ENCODE measurements around the gene NACC2.

The NACC2 gene

DNA sequence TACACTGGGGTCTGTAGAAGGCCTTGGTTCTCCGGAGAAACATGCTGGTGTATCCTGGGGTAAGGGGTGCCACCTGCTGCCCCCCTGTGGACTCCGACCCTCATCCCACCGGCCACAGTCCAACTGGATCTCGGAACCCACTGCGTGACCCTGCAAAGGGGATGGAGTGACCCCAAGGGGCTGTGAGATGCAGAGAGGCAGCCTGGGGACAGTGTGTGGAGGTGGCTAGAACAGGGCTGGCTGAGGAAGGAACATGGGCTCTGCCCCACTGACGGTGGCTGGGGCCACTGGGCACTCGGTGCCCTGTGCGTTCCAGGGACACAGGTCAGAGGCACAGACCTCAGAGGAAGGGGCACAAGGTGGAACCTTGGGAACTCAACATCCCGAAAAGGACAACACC lies 2.3 kb downstream of the NACC2 start:
- DNase-seq (ENCODE audit: low spot score) = no peak

DNA sequence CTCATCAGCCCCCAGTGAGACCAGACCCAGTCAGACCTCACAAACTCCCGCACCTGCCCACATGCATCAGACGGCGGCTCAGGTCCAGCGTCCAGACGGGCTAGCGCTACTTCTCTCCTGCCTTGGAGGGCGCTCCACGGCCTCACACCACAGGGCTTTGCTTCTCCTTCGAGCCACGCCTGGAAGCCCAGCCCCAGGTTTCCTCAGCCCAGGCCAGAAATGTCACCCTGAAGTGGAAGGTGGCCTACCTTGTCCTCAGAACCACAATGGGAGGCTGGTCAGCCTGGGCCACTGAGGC lies 2.8 kb downstream of the NACC2 start:
- DNase-seq (ENCODE audit: low spot score) = no peak

DNA sequence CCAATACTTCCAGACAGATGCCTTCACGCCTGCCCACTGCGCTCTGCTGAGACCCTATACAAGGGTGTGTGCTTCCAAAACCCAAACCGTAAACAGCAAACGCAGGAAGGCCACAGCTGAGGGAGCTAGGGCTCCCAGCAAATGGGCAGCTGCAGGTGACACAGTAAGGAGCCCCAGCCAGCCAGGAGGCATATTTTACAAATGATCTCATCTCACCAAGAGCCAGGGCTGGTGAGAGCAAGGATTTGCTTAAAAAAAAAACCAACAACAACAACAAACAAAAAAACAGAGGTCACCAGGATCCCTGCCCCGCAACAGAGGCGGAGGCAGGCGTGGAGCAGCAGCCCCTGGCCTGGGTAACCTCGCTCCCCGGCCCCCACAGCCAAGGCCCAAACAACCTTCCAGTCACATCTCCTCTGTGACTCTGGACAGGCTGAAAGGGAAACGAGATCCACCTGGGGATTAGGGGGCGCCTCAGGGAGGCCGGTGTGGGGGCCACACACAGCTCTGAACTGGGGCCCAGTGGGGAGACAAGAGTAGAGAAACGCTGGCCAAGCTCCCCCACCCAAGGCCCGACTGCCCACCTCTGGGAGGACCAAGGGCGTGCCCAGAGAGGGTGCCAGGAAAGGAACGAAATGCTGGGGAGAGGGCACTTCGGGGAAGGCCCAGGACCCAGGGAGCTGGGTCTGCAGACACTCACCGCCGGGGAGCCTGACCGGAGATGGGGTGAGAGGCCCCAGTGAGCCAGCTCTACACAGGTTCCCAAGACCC lies 3.3 kb downstream of the NACC2 start:
- DNase-seq (ENCODE audit: low spot score) = no peak

DNA sequence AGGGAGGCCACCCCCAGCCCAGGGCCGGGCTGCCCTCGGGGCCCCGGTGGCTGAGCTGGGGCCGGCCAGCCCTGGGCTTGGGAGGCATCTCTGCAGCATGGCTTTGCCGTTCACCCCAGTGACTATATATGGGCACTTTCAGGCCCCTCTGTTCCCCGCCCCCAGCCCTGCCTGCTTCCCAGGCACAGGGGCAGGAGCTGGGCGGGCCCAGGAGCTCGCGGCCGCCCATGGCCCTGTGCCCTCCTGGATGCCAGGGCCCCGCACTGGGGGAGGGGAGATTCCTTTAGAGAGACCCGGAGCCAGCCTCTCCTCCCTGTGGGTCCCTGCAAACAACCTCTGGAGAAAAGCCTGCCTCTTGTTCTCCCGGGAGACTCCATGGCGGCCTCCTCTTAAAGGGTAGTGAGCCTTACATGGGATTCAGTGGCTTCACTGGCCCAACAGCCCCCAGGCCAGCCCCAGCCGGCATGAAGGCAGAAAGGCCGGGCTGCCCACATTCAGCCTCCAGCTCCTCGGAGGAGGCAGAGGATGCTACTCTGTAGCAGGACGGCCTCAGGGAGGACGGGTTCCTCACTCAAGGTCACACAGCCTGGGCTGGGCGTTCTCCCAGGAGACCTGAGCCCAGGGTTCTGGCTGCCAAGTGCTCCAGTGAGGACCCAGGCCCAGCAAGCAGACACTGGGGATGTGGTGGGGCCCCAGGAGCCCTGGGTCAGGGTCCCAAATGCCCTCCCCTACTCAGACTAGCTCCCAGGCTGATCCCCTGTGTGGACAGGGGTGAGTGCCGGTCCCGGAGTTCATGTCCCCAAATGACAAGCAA lies 4.1 kb downstream of the NACC2 start:
- no peak for DNase-seq (ENCODE audit: low spot score)

DNA sequence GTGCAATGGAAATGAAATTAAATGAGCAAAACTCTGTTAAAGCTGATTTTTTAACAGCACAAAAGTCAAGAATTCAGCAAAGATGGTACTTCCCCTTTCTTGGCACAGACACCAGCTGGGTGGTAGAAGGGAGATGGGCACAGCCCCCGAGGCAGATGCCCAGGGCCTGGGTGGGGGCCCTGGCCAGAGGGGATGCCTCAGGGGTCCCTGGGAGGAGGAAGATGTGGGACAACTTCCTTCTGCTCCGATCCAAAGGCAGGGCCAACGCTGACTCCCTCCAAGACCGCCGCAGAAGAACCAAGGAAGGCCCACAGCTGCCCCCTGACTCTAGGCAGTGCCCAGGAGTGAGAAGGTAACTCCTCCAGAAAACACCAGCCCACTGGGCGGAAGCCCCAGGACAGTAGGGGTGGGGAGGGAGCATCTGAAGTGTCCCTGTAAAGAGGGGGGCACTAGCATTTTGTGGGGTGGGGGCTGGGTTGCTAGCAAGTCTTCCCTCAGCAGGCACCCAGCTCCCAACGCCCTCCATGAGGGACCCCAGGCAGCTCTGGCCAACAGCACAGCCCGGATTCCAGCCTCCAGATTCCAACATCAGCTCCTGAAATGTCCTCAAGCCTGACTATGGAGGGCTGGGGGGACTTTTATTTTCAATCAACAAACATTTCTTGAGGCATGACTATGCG lies 4.9 kb downstream of the NACC2 start:
- DNase-seq (ENCODE audit: low spot score) = no peak

DNA sequence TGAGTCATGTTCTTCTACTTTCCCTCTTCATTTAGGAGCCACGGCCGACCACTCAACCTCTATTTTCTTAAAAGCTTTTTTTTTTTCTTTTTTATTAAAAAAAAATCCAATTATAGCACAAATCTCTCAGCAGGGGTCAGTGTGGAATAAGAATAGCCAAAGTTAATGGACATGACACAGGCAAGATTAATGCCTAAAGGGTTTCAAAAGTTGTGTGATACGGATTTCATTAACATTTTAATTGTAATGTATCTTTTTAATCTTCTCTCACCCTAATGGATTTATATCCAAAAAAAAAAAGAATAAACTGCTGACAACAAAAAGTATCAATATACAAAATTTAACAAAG lies 5.4 kb downstream of the NACC2 start:
- peak; percentile 75 for DNase-seq (ENCODE audit: low spot score)

DNA sequence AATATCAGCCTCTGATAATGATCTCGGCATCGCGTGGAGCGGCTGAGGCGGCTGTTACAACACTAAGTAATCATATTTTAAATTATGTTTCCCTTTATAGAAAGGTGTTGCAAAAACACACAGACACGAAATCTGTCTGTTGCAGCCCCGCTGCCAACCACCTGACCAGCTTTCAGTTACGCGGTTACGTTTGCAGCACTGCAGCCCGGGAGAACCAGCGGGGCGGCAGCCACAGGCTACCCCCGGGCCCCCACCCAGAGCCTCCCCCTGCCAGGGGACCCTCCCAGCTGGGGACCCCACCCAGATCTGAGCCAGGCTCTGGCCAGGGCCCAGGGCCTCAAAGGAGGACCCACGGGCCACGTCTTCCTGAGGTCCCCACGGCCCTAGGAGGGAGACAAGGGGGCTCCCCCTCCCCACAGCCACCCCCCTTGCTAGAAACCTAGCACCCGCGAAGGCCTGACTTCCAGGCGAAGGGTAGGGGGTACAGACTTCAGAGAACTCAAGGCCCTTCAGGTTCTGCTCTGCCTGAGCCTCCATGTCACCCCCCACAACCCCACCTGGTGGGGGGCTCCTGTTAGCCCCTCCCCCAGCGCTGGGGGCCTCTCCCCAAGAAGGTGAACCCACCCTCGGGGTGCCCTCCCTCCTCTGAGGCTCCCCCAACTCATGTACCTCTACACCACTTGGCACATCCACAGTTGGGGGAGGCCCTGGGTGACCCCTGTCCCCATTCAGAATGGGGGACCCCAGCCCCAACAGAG lies 6.0 kb downstream of the NACC2 start:
- no peak for DNase-seq (ENCODE audit: low spot score)

DNA sequence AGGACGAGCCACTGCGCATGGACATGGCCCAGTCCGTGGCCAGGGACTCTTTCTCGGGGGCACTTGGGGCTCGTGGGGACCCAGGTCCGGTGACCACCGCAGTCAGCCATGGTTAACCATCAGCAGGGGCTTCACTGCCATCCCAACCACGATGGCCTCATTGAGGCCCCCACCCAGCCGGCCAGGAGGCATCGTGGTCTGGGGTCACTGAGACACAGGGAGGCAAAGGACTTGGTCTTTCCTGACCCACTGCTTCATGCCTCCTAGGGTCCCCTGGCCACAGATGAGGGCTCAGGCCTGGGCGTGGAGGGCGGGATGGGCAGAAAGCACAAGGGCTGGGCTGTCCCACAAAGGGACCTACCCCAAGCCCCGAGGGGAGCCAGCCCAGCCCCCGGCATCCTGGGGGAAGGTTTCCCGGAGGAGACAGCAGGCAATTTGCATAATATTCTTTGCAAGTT lies 6.6 kb downstream of the NACC2 start:
- no peak for DNase-seq (ENCODE audit: low spot score)

DNA sequence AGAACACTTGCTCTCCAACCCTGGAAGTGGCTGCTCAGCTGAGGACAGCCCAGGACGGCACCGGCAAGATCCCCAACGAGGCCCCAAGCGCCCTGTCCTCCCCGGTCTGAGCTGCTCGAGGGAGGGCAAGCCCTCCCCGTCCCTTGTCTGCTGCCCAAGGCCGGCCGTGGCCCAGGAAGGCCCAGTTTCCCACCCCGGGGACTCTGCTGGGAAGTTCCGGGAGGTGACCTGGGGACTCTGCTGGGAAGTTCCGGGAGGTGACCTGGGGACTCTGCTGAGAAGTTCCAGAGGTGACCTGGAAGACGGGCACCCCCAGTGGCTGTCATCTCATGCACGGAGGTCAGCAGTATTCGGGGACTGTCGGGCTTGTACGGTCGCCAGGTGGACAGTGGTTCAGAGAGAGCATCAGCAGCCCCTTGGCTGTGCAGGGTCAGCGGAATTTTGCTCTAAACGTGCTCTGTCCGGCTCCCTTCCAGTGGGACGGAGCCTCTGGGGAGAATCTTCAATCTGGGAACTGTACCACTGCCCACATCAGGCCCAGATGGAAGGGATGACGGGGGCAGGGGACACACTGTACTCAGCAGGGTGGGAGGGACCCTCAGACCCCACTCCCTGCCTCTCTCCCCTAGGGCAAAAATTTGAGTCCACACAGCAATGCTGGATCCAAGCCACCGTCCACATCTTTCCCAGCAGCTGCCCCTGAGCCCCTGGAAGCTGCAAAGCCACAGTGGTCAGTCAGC lies 7.2 kb downstream of the NACC2 start:
- DNase-seq (ENCODE audit: low spot score) = no peak

DNA sequence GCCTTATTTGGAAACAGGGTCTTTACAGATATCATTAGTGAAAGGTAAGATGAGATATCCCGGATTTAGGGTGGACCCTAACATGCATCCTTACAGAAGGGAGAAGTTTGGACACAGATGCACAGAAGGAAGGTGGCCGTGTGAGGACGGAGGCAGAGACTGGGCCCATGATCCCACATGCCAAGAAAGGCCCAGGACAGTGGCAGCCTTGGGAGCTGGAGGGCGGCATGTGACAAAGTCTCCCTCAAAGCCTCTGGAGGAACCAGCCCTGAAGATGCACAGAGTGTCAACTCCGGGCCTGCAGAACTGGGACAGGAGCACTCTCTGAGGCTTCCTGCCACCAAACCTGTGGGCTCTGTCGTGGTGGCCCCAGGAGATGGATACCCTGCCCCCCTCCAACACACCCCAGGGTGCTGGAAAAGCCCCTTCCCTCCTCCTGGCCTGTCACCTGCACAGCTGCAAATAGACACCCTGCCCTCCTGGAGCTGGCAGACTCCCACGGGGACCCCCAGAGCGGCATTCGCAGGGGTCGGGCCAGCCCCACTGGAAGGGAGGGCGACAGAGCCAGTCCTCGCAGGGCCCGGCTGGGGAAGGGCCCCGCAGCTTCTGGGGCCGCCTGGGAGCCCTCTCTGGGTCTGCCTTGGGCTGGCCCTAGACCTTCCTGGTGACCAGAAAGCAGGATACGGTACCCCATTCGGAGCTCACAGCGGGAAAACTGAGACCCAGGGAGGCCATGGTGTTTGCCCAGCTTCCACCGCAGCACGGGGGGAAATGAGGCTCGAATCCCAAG lies 7.9 kb downstream of the NACC2 start:
- no peak for DNase-seq (ENCODE audit: low spot score)

DNA sequence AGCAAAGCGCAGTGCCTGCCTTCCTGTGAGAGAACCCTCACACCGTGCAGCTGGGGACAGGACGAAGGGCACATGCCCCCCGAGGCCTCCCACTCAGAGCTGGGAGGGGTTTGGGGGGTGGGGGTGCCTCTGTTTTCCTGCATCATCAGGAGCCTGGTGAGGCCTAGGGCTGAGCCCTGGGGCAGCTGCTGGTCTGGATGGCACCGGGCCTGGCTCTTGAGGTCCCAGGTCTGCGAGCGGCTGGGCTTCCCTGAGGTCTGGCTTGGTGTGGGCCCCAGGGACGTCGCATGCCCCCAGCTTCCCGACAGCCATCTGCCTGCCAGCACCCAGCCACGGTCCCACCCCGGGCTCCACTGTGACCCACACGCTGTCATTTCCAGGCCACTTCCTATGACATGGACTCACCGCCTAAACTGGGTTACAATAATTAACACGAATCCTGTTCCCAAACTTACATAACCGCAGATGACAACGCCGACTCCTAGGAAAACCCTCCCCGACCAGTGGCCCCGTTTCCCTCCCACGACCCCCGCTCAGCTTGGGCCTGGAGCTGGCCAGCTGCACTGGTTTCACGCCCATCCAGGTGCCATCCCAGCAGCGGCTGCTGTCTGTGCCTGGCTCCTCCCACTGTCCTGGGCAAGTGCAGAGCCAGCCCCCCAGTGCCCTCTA lies 8.7 kb downstream of the NACC2 start:
- DNase-seq (ENCODE audit: low spot score) = no peak

DNA sequence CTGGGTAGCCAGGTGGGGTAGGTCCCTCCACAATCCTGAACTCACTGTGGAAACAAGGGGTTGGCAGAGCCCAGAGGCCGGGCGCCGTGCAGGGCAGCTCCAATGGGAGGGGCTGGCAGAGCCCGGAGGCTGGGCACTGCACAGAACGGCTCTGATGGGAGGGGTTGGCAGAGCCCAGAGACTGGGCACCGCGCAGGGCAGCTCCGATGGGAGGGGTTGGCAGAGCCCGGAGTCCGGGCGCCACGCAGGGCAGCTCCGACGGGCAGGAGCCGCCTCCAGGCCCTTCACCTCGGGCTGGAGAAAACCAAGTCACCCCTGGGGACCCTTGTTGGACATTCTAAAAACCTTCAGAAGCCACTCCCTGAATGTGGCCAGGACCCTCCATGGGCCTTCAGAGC lies 9.3 kb downstream of the NACC2 start:
- no peak for DNase-seq (ENCODE audit: low spot score)

DNA sequence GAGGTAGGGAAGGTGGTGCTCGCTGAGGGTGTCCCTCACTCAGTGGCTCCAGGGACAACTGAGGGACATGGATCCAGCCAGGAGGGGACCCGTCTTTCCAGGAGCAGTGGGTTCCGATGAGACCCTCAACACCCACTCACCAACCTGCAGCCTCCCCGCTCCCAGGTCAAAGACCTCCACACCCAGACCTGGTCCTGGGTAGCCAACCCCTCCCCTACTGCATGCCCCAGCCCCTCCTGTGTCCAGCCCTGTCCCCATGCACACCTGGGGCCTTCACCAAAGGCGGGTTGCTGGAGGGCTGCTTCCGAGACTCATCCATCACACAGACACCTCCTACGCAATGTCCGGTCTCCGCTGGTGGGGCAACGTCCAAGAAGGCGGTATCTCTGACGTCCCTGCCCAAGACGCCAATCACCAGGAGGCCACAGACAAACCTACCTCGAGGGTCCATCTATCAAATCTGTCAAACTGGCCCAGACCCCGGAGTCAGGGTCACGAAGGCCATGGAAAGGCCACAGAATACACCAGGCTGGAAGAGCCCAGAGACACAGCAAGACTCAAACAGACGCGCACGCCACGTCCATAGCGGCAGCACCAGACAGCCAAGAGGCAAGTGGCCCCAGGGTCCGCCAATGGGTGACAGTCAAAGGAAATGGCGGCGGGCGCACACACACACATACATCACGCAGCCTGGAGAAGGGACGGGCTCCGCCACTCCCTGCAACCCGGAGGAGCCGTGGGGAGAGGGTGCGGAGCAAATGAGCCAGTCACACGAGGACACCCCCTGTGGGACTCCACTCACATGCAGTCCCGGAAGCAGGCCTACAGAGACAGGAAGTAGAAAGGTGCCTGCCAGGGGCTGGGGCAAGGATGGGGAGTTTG lies 10.8 kb downstream of the NACC2 start:
- no peak for DNase-seq (ENCODE audit: low spot score)

DNA sequence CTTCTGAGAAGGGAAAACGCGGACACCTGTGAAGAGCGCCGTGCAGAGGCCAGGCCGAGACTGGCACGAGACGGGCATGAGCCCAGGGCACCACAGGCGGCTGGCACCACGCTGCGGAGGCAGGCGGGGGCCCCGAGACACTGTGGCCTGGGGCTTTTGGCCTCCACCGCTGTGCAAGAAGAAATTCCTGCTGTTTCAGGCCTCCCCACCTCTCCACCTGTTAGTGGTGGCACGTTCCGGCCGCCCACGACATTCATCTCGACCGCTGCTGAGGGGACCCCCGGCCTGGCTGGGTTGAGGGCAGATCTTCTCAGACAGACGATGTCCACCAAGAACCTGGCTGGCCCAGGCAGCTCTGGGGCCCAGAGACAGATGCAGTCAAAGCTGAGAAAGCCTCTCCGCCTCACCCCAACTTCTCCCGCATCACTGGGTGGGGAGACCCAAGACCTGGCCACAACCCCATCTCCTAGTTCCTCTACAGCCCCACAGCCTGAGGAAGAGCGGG lies 11.5 kb downstream of the NACC2 start:
- DNase-seq (ENCODE audit: low spot score) = no peak

DNA sequence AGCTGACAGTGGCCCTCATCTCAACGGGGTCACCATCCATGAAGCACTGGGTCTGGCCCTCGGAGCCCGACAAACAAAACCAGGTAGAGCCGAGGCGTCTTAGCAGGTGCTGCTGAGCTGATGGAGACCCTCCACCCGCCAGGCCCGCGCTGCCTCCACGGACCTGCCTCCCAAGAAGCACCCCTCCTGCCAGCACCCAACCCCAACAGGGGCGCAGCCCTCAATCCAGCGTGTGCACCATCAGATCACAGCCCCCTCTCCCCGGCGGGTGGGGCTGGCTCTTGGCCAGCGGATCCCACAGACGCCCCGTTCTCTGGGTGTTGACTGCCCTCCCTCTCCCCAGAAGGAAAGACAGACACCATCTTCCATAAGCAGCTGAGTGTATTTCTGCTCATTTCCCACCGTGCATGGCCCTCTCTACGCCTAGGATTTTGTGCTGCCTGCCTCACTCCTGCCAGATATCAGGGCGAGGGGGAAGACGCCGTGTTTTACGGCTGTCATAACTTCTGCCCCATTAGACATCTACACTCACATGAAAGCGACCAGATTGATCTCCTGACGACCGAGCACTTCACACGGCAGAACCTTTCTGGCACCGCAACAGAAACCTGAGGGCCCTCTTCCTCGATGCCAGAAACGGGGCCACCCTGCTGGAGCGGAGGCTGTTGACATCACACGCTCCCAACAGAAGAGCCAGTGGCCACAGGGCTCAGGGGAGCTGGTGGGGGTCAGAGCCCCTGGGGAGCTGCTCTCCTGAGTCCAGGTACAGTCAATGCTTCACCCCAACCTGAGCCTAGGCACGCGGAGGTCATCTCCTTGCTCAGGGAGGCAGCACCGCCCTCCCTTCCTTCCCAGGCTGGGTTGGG lies 12.4 kb downstream of the NACC2 start:
- no peak for DNase-seq (ENCODE audit: low spot score)

DNA sequence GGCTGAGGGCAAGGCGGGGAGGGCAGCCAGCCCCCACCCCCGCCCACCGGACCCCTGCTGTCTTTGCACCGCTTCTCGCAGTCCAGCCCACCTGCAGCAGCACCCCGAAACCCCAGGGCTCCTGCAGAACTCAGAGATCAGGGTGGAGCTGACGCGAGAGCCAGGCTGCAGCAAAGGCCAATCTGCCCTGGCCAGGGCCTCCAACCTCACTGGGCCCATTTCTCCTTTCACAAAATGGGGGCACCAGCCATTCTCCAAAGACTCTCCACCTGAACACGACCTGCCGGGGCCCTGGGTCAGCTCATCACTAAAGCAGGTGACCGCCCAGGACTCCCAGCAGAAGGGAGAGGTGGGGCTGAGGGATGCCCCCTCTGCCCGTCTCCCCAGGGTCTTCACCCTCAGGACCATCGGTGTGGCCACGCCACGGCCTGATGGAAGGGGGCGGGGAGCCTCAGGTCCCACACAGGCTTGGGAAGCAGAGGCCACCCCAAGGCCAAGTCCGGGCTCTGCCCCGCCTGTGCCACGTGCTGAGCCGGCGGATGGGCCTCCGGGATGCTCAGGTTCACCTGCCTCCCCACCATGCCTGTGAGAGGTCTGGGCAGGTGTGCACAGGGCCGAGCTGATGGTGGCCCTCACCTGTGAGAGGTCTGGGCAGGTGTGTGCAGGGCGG lies 13.1 kb downstream of the NACC2 start:
- DNase-seq (ENCODE audit: low spot score) = no peak

DNA sequence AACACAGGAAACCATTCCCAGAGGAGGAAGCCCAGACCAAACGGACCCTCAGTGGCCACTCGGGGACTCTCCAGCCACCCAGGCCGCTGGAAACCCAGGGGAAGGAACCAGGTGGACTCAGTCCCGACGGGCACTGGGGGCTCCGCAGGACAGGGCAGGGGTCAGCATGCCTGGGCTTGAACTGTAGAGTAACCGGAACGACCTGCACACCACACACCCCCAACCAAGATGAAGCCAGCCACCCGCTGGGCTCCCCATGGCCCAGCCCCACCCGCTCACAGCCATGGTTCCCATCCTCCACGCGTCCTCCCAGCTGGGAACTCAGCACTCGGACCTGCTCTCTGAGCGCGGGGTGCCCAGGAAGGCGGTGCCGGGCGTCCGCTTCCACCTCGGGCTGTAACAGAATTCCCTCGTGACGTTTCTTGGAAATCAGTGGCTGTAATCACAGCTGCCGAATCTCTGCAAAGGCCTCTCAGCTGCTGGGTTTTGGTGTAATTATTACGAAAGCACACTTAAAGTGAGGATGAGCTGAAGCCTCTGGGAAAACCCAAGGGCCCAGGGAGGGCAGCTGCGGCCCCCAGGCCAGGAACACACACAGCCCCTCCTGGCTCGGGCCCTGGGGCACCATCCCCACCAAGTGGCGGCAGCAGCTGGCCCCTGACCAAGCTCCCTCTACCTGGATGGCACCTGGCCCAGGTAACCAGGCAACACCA lies 13.8 kb downstream of the NACC2 start:
- no peak for DNase-seq (ENCODE audit: low spot score)

Data from RKO (cell line).